HG02970 (cell line): ENCODE measurements around the gene CLDN20.
"Not testable (repeated sequence)": the region's sequence is repeated elsewhere in the genome, so short reads cannot be mapped to it uniquely, and the experiment has no call there.

Source experiments
- ATAC-seq: cut with Tn5 transposase; IDR thresholded peaks from one replicate; pipeline ENCODE4 v1.9.1; 2021; ENCODE audit warnings: mild to moderate bottlenecking, moderate library complexity, moderate number of reproducible peaks; ENCODE audit not compliant: unreplicated experiment, low FRiP score

Gene CLDN20

DNA sequence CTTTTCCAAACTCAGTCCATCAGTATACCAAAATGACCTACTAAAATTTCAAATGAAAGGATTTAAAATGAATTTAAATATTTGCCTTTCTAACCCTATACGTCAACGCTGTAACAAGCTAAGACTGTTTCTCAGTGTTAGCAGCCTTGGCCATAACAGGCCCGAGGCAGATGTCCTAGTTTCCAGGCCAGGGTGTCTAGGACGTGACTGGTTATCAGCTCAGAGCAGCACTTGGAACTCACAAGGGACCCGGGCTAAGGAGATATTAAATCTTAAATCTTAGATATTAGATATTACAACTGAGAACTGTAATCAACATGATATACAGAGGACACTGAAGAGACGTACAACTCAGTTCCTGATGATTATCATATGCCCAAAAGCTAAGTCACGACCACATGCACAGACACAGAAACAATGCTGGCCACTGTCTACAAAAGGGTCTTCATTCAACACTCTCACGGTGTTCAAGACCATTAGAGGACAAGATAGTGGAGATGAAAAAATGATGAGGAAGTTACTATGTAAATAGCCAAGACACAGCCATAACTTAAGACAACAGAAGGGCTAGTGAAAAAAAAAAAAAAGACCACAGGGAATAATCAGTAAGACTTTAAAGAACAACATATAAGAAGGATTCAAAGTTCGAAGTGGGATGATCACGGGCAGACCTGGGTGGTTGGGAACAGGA, at the start of gene CLDN20:
CLDN20 (plus strand) TSS at position 641 of the 691 bp plus-strand sequence. CDS start 11,707 bp downstream, outside the sequence.
- no peak for ATAC-seq

- ATAC-seq: no peak
Measured at GRCh38 chr6:155215906-155216305, 47.9 kb upstream of the CLDN20 start.

DNA sequence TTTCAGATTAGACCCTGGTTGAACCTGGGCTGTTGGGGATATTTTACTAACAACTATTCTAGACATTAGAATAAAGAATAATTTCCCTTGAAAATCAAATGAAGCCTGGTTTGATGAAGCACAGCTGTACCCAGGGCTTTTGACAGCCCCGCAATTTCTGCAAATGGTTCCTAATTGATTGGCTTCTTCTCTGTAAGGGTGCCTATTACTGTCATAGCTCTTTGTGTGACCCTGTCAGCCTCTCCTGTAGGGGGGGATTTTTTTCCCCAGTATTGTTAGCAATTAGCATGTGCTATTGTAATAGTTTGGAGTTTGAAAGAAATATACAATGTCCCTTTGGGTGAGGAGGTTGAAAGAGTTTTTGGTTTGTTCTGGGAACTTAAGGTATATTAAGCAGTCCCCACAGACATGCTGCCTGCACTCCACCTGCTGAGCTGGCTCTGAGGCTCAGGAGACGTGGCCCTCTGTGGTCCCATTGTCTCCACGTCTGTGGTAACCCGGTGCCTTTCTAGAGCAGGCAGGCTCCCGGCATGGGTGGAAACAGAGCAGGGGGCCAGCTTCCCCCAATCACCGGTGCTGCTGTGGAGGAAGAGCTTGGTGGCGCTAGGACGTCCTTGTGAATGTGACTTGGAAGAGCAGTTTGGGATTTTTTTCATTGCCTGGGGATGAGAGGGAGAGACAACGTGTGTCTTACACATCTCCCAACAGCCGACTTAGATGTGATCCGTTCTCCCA, 47.3 kb upstream of the CLDN20 start:
- no peak for ATAC-seq

DNA sequence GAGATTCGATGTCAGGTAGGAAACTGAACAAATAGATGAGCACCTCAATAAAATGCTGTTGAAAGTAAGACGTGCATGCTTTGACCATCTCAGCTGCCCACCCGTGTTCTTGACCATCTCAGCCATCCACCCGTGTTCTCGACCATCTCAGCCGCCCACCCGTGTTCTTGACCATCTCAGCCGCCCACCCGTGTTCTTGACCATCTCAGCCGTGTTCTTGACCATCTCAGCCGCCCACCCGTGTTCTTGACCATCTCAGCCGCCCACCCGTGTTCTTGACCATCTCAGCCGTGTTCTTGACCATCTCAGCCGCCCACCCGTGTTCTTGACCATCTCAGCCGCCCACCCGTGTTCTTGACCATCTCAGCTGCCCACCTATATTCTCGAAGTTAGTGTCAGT, 45.1 kb upstream of the CLDN20 start:
- not testable (repeated sequence) for ATAC-seq

GRCh38 chr6:155219299-155219698, 44.5 kb upstream of the CLDN20 start:
- no peak for ATAC-seq

GRCh38 chr6:155219858-155220301, 43.9 kb upstream of the CLDN20 start:
- no peak for ATAC-seq

GRCh38 chr6:155221086-155221485, 42.7 kb upstream of the CLDN20 start:
- no peak for ATAC-seq

GRCh38 chr6:155222506-155222905, 41.3 kb upstream of the CLDN20 start:
- ATAC-seq: no peak

DNA sequence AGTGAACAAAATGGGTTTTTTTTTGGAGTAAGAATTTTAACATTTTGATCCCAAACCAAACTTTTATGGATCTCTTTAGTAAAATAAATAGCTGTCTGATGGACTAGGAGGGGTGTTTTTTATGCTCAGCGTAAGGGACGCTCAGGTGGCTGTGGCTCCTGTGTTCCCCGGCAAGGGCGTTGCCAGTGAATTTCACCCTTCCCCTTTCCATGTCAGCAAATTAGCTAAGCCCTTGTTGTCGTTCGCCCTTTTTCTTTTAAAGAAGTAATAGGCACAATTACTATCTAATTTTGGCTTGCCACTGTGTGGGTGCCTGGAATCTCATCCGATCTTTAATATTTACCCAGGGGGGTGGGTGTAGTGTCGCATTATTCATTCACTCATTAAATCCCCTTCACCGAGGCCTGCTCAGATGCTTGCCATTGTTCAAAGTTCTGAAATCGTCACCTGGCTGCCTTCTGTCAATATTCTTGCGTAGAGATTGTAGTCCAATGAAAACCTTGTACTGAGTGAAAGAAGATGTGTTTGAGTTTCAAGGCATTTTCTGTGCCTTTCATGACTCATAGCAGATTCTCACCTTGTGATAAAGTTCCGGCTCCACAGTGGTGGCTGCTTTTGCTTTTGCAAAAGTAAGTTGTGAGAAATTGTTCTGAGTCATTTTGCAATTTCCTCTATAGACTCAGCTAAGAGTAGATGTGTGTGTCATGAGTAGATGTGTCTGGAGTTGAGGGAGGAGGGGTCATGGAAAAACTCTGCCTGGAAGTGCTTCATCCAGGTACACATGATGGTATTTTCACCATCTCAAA, 40.0 kb upstream of the CLDN20 start:
- peak; percentile 86 for ATAC-seq

- no peak for ATAC-seq
Measured at GRCh38 chr6:155224618-155225017, 39.2 kb upstream of the CLDN20 start.

- ATAC-seq: no peak
Measured at GRCh38 chr6:155227046-155227445, 36.8 kb upstream of the CLDN20 start.

- ATAC-seq: no peak
Measured at GRCh38 chr6:155228546-155229166, 35.2 kb upstream of the CLDN20 start.

GRCh38 chr6:155230975-155231374, 32.8 kb upstream of the CLDN20 start:
- not testable (repeated sequence) for ATAC-seq

DNA sequence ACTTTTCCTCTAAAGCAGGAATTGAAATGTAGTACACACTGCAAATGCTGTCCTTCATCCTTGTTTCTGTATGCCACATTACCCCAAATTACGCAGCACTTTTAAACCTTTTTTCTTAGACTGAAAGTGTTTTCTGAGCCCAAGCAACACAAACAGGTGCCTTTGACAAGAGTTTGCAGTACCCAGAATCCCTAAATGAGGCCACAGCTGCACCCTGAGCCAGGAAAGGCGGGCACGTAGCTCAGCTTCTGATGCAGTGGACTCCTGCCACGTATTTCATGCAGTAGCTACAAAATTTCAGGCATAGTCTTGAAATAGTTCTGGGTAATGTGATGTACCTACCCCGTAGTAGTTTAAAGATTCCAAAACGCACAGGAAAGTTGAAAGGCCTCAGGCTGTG, 31.0 kb upstream of the CLDN20 start:
- no peak for ATAC-seq

GRCh38 chr6:155234167-155234566, 29.6 kb upstream of the CLDN20 start:
- ATAC-seq: no peak

GRCh38 chr6:155234687-155235086, 29.1 kb upstream of the CLDN20 start:
- ATAC-seq: no peak

DNA sequence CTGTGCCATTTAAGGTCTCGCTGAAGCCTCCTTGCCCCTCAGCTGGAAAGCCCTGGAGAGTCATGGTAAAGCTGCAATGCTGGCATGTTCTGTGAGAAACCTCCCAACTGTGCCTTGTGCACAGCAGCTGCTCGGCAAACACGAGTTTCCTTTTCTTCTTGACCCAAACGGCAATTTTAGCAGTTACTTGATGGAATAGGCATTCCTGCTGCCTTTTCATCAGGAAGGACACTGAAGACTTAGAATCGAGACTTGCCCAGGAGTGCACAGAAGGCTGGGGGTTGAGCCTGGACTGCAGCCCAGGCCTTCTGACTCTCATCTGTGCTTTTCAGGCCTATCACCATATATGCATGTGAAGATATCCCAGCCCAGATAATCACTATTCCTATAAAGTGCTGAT, 28.7 kb upstream of the CLDN20 start:
- ATAC-seq: no peak

GRCh38 chr6:155237613-155238012, 26.2 kb upstream of the CLDN20 start:
- ATAC-seq: no peak

- ATAC-seq: no peak
Measured at GRCh38 chr6:155240905-155241600, 22.8 kb upstream of the CLDN20 start.

DNA sequence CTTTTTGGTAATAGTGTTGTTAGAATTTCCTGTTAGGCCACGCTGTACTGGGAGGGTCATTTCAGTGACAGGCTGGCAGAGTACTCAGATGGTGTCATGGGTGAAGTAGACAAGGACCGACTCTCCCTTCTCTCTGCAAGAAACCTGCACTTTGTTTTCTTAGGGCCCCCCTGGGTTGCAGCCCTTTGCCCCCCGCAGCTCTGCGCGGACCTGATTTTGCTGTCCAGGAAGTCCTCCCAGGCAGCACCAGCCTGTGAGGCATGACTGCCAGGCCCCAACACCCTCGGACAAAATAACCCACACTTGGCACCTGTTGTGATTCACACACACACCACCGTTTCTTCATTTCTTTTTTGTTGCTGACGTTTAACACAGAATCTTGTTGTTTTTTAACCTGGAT, 21.8 kb upstream of the CLDN20 start:
- ATAC-seq: no peak
